Activated CD4-positive, alpha-beta T cell treated with anti-CD3 and anti-CD28 coated beads, Interleukin-2, amount 50 U/mL, for 4 hours (primary cell): ENCODE measurements around the gene TIMM50.
"Not testable (repeated sequence)": the region's sequence is repeated elsewhere in the genome, so short reads cannot be mapped to it uniquely, and the experiment has no call there.

ENCODE experiments used
- DNase-seq, 2 experiments: peaks; one replicate each; pipeline ENCODE4 v3.0.0-alpha.2; 2020

TIMM50 gene

GRCh38 chr19:39480337-39481228 lies at the start of gene TIMM50:
TIMM50 (plus strand) TSS chr19:39480838; CDS start chr19:39480854, 16 bp downstream.
- DNase-seq: peak; percentile 97

- no peak for DNase-seq
These were observed 48.0 kb upstream of the TIMM50 start for GRCh38 chr19:39432677-39433025.

GRCh38 chr19:39433480-39434079 lies 47.1 kb upstream of the TIMM50 start:
- no peak for DNase-seq

GRCh38 chr19:39434123-39435076 lies 46.2 kb upstream of the TIMM50 start:
- no peak for DNase-seq

GRCh38 chr19:39435499-39436349 lies 44.9 kb upstream of the TIMM50 start, which contains the start of gene RPS16:
RPS16 (minus strand) TSS chr19:39435949; CDS start chr19:39435895, 54 bp downstream.
- peak; percentile 99 to 100 for DNase-seq

- DNase-seq: no peak
These were observed 44.3 kb upstream of the TIMM50 start for GRCh38 chr19:39436350-39436716.

- DNase-seq: no peak
These were observed 42.2 kb upstream of the TIMM50 start for GRCh38 chr19:39438270-39438934.

- DNase-seq: no peak
These were observed 35.9 kb upstream of the TIMM50 start for GRCh38 chr19:39444598-39445195.

- DNase-seq: peak; percentile 97 to 98
These were observed 35.2 kb upstream of the TIMM50 start, which contains the start of gene SUPT5H for GRCh38 chr19:39445196-39446111. SUPT5H (plus strand) TSS chr19:39445582; CDS start chr19:39445891, 309 bp downstream.

- no peak for DNase-seq
These were observed 34.1 kb upstream of the TIMM50 start for GRCh38 chr19:39446365-39447084.

GRCh38 chr19:39448271-39448670 lies 32.4 kb upstream of the TIMM50 start:
- no peak for DNase-seq

GRCh38 chr19:39449116-39449797 lies 31.4 kb upstream of the TIMM50 start:
- DNase-seq: no peak

- DNase-seq: not testable (repeated sequence)
These were observed 29.4 kb upstream of the TIMM50 start for GRCh38 chr19:39451257-39451656.

- DNase-seq: no peak
These were observed 17.2 kb upstream of the TIMM50 start for GRCh38 chr19:39463403-39463802.

- no peak for DNase-seq
These were observed 14.5 kb upstream of the TIMM50 start for GRCh38 chr19:39465956-39466747.

- no peak for DNase-seq
These were observed 12.7 kb upstream of the TIMM50 start for GRCh38 chr19:39467941-39468340.

- DNase-seq: no peak
These were observed 11.6 kb upstream of the TIMM50 start for GRCh38 chr19:39469036-39469435.

GRCh38 chr19:39469567-39469966 lies 11.1 kb upstream of the TIMM50 start:
- no peak for DNase-seq
